ENCODE measurements around the gene ARHGAP15. TPM values are rescaled to one million over a fixed set of nuclear protein-coding genes. Genes with fewer than 3 reads are reported as not detected.

Gene ARHGAP15
- total and polyA plus RNA-seq, 12 donors = 1.3 to 7.7 (median 2.8) TPM

GRCh38 chr2:143426296-143426695 is 297.1 kb downstream of the ARHGAP15 start:
- intact Hi-C loops (cut with DNase I) = no loop called here
- no peaks in the 10 kb centered on the region for H3K27me3 ChIP-seq
- no peak overlapping the region for H3K27ac ChIP-seq
- no peaks in the 10 kb centered on the region for H3K9me3 ChIP-seq
- 91 to 96% methylated on average over 4 of the region's 4 CpGs for WGBS, 2 donors
- H3K36me3 ChIP-seq = no peaks in the 10 kb centered on the region
- H3K4me3 ChIP-seq = no peak overlapping the region
- ATAC-seq = no peak
- TF ChIP-seq CTCF (IDR thresholded peaks at IDR 0.05) = no peak
- peaks cover 0 to 12% (median 0%) of the 10 kb centered on the region in 9 donors for H3K4me1 ChIP-seq
- DNase-seq = no peak

DNA sequence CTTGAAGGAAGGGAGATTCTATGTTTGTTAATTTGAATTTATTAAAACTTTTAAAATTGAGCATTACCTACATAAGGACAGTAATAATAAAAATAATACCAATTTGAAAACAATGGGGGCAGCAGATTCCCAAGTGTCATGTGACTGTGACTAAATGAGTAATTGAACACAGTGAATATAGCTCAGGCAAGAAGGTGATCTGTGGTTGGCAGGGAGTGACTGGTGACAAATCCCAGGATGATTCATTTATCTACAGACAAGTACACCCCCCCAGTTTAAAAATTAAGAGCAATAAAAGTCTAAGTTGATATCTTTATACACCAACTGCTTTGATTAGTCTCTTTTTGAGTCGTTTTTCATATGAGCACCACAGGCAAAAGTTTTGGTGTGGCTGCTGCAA is 299.5 kb downstream of the ARHGAP15 start:
- H3K36me3 ChIP-seq = no peaks in the 10 kb centered on the region
- H3K4me1 ChIP-seq = peaks cover 0 to 12% (median 0%) of the 10 kb centered on the region in 9 donors
- WGBS, 2 donors = 60 to 66% methylated on average over 1 of the region's 1 CpG
- no peak for ATAC-seq
- no peak overlapping the region for H3K4me3 ChIP-seq
- no peak for DNase-seq
- H3K9me3 ChIP-seq = no peaks in the 10 kb centered on the region
- no peak for TF ChIP-seq CTCF (IDR thresholded peaks at IDR 0.05)
- H3K27ac ChIP-seq = no peak overlapping the region
- intact Hi-C loops (cut with DNase I) = no loop called here
- no peaks in the 10 kb centered on the region for H3K27me3 ChIP-seq

- Histone ChIP-seq H3K9me3 (no peaks in the 10 kb centered on the region), H3K36me3 (no peaks in the 10 kb centered on the region), H3K27ac (peak overlapping the region in 4 of 10 donors; percentile 17 to 53 (median 38)), H3K4me1 (peaks cover 0 to 14% (median 0%) of the 10 kb centered on the region in 9 donors), H3K4me3 (no peak overlapping the region), H3K27me3 (no peaks in the 10 kb centered on the region)
- intact Hi-C loops (cut with DNase I) = loop anchor here in 2 of 10 donors (5.0 to 10.0 kb wide), 4 partner anchors 85 to 1092 kb away; partner anchors contain the start of gene ZEB2 (in 1 of the 2)
- DNase-seq (no peak), ATAC-seq (peak in 6 of 8 donors; percentile 42 to 79 (median 57))
- WGBS, 2 donors = 54% methylated on average over 1 of the region's 1 CpG
- TF ChIP-seq CTCF (IDR thresholded peaks at IDR 0.05) = no peak
Observed at GRCh38 chr2:143429932-143430679, 300.9 kb downstream of the ARHGAP15 start.

DNA sequence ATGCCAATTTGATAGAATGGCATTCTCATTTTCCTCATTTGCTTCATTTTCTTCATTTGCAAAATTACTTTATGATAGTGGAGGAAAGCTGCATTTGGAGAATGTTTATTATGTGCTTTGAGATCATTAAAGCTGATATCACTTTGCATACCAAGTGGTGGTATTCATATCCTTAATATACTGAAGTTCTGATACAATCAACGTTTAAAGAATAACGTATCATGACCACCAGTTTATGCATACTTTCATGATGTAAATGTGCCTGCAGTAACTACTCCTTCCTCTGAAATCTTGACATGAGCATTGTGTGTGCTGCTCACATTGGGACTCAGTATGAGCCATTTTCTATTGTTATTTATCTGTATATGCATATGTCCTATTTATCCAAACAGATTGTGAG is 302.1 kb downstream of the ARHGAP15 start:
- intact Hi-C loops (cut with DNase I) = loop anchor here in 2 of 10 donors (5.0 to 10.0 kb wide), 4 partner anchors 83 to 1091 kb away; partner anchors contain the start of gene ZEB2 (in 1 of the 2)
- Histone ChIP-seq H3K36me3 (peaks cover 0 to 9% (median 0%) of the 10 kb centered on the region in 9 donors), H3K27ac (peak overlapping the region in 3 of 10 donors; percentile 15 to 37 (median 17)), H3K4me1 (peaks cover 0 to 14% (median 0%) of the 10 kb centered on the region in 9 donors), H3K27me3 (no peaks in the 10 kb centered on the region), H3K4me3 (no peak overlapping the region), H3K9me3 (no peaks in the 10 kb centered on the region)
- no peak for ATAC-seq
- DNase-seq = no peak
- no peak for TF ChIP-seq CTCF (IDR thresholded peaks at IDR 0.05)
- 60 to 62% methylated on average over 2 of the region's 2 CpGs for WGBS, 2 donors

All from heart right ventricle (tissue), 16 donors.